ENCODE results near the gene CPNE4.

CPNE4 gene

GRCh38 chr3:131518680-131519079, 516.1 kb downstream of the CPNE4 start:
- ChIA-PET POLR2A (no interaction called here), CTCF (no interaction called here)
- no peak overlapping the region for H3K4me3 ChIP-seq (ENCODE audit: low read depth, low read length)
- TF ChIP-seq CTCF (IDR thresholded peaks at IDR 0.05; ENCODE audit: insufficient read depth, low read length, missing control alignments), result no peak
- DNase-seq (ENCODE audit: low read depth, low spot score), result no peak

GRCh38 chr3:131505421-131505820, 529.4 kb downstream of the CPNE4 start:
- ChIA-PET CTCF (no interaction called here), POLR2A (no interaction called here)
- TF ChIP-seq CTCF (IDR thresholded peaks at IDR 0.05; ENCODE audit: insufficient read depth, low read length, missing control alignments), result no peak
- DNase-seq (ENCODE audit: low read depth, low spot score), result no peak
- H3K4me3 ChIP-seq (ENCODE audit: low read depth, low read length), result no peak overlapping the region

GRCh38 chr3:131503320-131503635, 531.5 kb downstream of the CPNE4 start:
- ChIA-PET CTCF (interaction anchor here (1.0 to 1.2 kb wide), 2 partner anchors 13 to 292 kb away, joined by 3 to 4 read pairs; no protein-coding TSS in a partner anchor), POLR2A (no interaction called here)
- DNase-seq (ENCODE audit: low read depth, low spot score), result no peak
- TF ChIP-seq CTCF (IDR thresholded peaks at IDR 0.05; ENCODE audit: insufficient read depth, low read length, missing control alignments), result no peak
- peak overlapping the region; percentile 98 for H3K4me3 ChIP-seq (ENCODE audit: low read depth, low read length)

GRCh38 chr3:131502530-131503319, 532.1 kb downstream of the CPNE4 start, which contains the start of gene MRPL3:
TSS of gene MRPL3 (minus strand) at chr3:131502971. CDS start at chr3:131502821, 150 bp downstream.
- ChIA-PET CTCF (interaction anchor here (1.0 to 1.2 kb wide), 2 partner anchors 13 to 292 kb away, joined by 3 to 4 read pairs; no protein-coding TSS in a partner anchor), POLR2A (no interaction called here)
- peak; percentile 41 for DNase-seq (ENCODE audit: low read depth, low spot score)
- TF ChIP-seq CTCF (IDR thresholded peaks at IDR 0.05; ENCODE audit: insufficient read depth, low read length, missing control alignments), result no peak
- H3K4me3 ChIP-seq (ENCODE audit: low read depth, low read length), result peak within 1 kb of the TSS; percentile 98

- TF ChIP-seq CTCF (IDR thresholded peaks at IDR 0.05; ENCODE audit: insufficient read depth, low read length, missing control alignments), result no peak
- POLR2A ChIA-PET, result interaction anchor here (1.2 kb wide), 1 partner anchor 10 kb away, joined by 3 read pairs; no protein-coding TSS in a partner anchor
- peak overlapping the region; percentile 98 for H3K4me3 ChIP-seq (ENCODE audit: low read depth, low read length)
- DNase-seq (ENCODE audit: low read depth, low spot score), result no peak
- CTCF ChIA-PET, result no interaction called here
These were observed 532.9 kb downstream of the CPNE4 start for GRCh38 chr3:131501949-131502348.

- no peak overlapping the region for H3K4me3 ChIP-seq (ENCODE audit: low read depth, low read length)
- ChIA-PET POLR2A (no interaction called here), CTCF (no interaction called here)
- TF ChIP-seq CTCF (IDR thresholded peaks at IDR 0.05; ENCODE audit: insufficient read depth, low read length, missing control alignments), result no peak
- no peak for DNase-seq (ENCODE audit: low read depth, low spot score)
These were observed 540.1 kb downstream of the CPNE4 start for GRCh38 chr3:131494706-131495105.

Measured in AG04449 (cell line).